Osteocyte (in vitro differentiated cells): ENCODE results near the gene JPT1. TPM values are rescaled to one million over a fixed set of nuclear protein-coding genes. Genes with fewer than 3 reads are reported as not detected.

Source experiments
- DNase-seq: peaks from one replicate; pipeline ENCODE4 v3.0.0; 2021; ENCODE audit warnings: mixed read lengths; ENCODE audit not compliant: unreplicated experiment; ENCODE audit errors: extremely low spot score
- H3K27ac Mint-ChIP-seq: one replicate; pipeline ENCODE4 v1.8.0; 2021; ENCODE audit warnings: mild to moderate bottlenecking, mixed read lengths; ENCODE audit not compliant: unreplicated experiment
- H3K27me3 Mint-ChIP-seq: one replicate; pipeline ENCODE4 v1.8.0; 2021; ENCODE audit warnings: mixed read lengths; ENCODE audit not compliant: unreplicated experiment
- H3K36me3 Mint-ChIP-seq: one replicate; pipeline ENCODE4 v1.8.0; 2021; ENCODE audit warnings: mixed read lengths; ENCODE audit not compliant: unreplicated experiment
- H3K4me1 Mint-ChIP-seq: one replicate; pipeline ENCODE4 v1.8.0; 2021; ENCODE audit warnings: mixed read lengths; ENCODE audit not compliant: unreplicated experiment
- H3K4me3 Mint-ChIP-seq: one replicate; pipeline ENCODE4 v1.8.0; 2021; ENCODE audit warnings: mild to moderate bottlenecking, moderate library complexity, mixed read lengths; ENCODE audit not compliant: unreplicated experiment
- H3K9me3 Mint-ChIP-seq: one replicate; pipeline ENCODE4 v1.8.0; 2021; ENCODE audit warnings: mixed read lengths; ENCODE audit not compliant: unreplicated experiment
- total RNA-seq: library from RNA; stranded (reverse); gene quantifications from 2 replicates; pipeline ENCODE4 v1.2.1, GENCODE V29; 2021
- TF ChIP-seq, protein P1 (sequence below): fragments of 200-600 bp; sonication (generic); IDR thresholded peaks from 2 replicates; pipeline ENCODE4 v1.5.0; 2021; ENCODE audit warnings: antibody characterized with exemption, mild to moderate bottlenecking, moderate library complexity

Gene JPT1
- total RNA-seq, 1 donor from 2014 or later: 95.9 TPM

GRCh38 chr17:75094871-75095399 is 59.4 kb downstream of the JPT1 start:
- H3K4me1 Mint-ChIP-seq: peaks cover 33% of the 10 kb centered on the region
- H3K4me3 Mint-ChIP-seq: no peak overlapping the region
- DNase-seq: no peak
- no peaks in the 10 kb centered on the region for H3K27me3 Mint-ChIP-seq
- no peaks in the 10 kb centered on the region for H3K9me3 Mint-ChIP-seq
- no peaks in the 10 kb centered on the region for H3K36me3 Mint-ChIP-seq
- TF ChIP-seq, protein P1, sequence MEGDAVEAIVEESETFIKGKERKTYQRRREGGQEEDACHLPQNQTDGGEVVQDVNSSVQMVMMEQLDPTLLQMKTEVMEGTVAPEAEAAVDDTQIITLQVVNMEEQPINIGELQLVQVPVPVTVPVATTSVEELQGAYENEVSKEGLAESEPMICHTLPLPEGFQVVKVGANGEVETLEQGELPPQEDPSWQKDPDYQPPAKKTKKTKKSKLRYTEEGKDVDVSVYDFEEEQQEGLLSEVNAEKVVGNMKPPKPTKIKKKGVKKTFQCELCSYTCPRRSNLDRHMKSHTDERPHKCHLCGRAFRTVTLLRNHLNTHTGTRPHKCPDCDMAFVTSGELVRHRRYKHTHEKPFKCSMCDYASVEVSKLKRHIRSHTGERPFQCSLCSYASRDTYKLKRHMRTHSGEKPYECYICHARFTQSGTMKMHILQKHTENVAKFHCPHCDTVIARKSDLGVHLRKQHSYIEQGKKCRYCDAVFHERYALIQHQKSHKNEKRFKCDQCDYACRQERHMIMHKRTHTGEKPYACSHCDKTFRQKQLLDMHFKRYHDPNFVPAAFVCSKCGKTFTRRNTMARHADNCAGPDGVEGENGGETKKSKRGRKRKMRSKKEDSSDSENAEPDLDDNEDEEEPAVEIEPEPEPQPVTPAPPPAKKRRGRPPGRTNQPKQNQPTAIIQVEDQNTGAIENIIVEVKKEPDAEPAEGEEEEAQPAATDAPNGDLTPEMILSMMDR: no peak
- no peak overlapping the region for H3K27ac Mint-ChIP-seq

GRCh38 chr17:75093548-75094158 is 60.7 kb downstream of the JPT1 start:
- TF ChIP-seq, protein P1: no peak
- no peaks in the 10 kb centered on the region for H3K9me3 Mint-ChIP-seq
- DNase-seq: no peak
- peaks cover 43% of the 10 kb centered on the region for H3K4me1 Mint-ChIP-seq
- no peaks in the 10 kb centered on the region for H3K36me3 Mint-ChIP-seq
- H3K4me3 Mint-ChIP-seq: no peak overlapping the region
- H3K27me3 Mint-ChIP-seq: no peaks in the 10 kb centered on the region
- no peak overlapping the region for H3K27ac Mint-ChIP-seq

GRCh38 chr17:75091855-75092327 is 62.4 kb downstream of the JPT1 start:
- DNase-seq: no peak
- Mint-ChIP-seq H3K36me3 (no peaks in the 10 kb centered on the region), H3K27ac (no peak overlapping the region), H3K9me3 (no peaks in the 10 kb centered on the region), H3K27me3 (no peaks in the 10 kb centered on the region), H3K4me1 (peaks cover 56% of the 10 kb centered on the region), H3K4me3 (no peak overlapping the region)
- TF ChIP-seq, protein P1: no peak

GRCh38 chr17:75090871-75091854 is 63.1 kb downstream of the JPT1 start:
- Mint-ChIP-seq H3K9me3 (no peaks in the 10 kb centered on the region), H3K4me1 (peaks cover 60% of the 10 kb centered on the region), H3K4me3 (no peak overlapping the region), H3K27me3 (no peaks in the 10 kb centered on the region), H3K27ac (peak overlapping the region; percentile 59), H3K36me3 (no peaks in the 10 kb centered on the region)
- TF ChIP-seq, protein P1: no peak
- DNase-seq: no peak
